HEK293 (cell line): ENCODE measurements around the gene PIK3R2.

Experiments used
- CTCF ChIA-PET: fragments of 350-600 bp; formaldehyde crosslinking; extraction: SDS; loops from one replicate; lab custom pipeline; 2021; ENCODE audit warnings: antibody characterized with exemption; lab: Yijun Ruan, JAX
- POLR2A ChIA-PET: fragments of 300-600 bp; formaldehyde crosslinking; extraction: SDS; loops from one replicate; lab custom pipeline; 2020; ENCODE audit warnings: antibody characterized with exemption, inconsistent platforms; lab: Yijun Ruan, JAX
- H3K27ac ChIP-seq: fragments of 200-500 bp; sonication (Bioruptor generic); 2 replicates; pipeline ENCODE4 v1.5.1; 2014; ENCODE audit warnings: low read depth, low read length, control low read depth, inconsistent platforms; ENCODE audit errors: extremely low read depth
- H3K36me3 ChIP-seq, 2 experiments: fragments of 200-500 bp in 1 of 2; sonication (Bioruptor generic) in 1 of 2; 1 replicate in 1 of 2; 2 replicates in 1 of 2; pipeline ENCODE4 v1.5.1; 2014 to 2017; ENCODE audit warnings: inconsistent platforms in 2 of 2, low read length in 2 of 2; ENCODE audit not compliant: control insufficient read depth in 2 of 2, insufficient read depth in 1 of 2
- H3K4me1 ChIP-seq: fragments of 200-500 bp; sonication (Bioruptor generic); 2 replicates; pipeline ENCODE4 v1.5.1; 2014; ENCODE audit warnings: mild to moderate bottlenecking, low read length, inconsistent platforms; ENCODE audit not compliant: control insufficient read depth, insufficient read depth
- H3K4me3 ChIP-seq: 2 replicates; pipeline ENCODE4 v1.5.1; 2011; ENCODE audit warnings: low read depth, mild to moderate bottlenecking, control low read depth, low read length, moderate library complexity
- H3K9me3 ChIP-seq: fragments of 200-500 bp; sonication (Bioruptor generic); 2 replicates; pipeline ENCODE4 v1.5.1; 2014; ENCODE audit warnings: low read depth, low read length, inconsistent platforms; ENCODE audit not compliant: control insufficient read depth, insufficient read depth
- GFI1B ChIP-seq: fragments of 450-650 bp; formaldehyde crosslinking; IDR thresholded peaks from 2 replicates; pipeline ENCODE4 v1.5.1; 2016; ENCODE audit warnings: missing biosample characterization, missing genetic modification characterization
- GLIS1 ChIP-seq: fragments of 450-650 bp; formaldehyde crosslinking; IDR thresholded peaks from 2 replicates; pipeline ENCODE4 v1.5.1; 2016; ENCODE audit warnings: missing biosample characterization, missing genetic modification characterization
- GLIS2 ChIP-seq: fragments of 450-650 bp; formaldehyde crosslinking; IDR thresholded peaks from 2 replicates; pipeline ENCODE4 v1.5.1; 2016; ENCODE audit warnings: missing biosample characterization, missing genetic modification characterization
- KLF1 ChIP-seq: fragments of 450-650 bp; formaldehyde crosslinking; IDR thresholded peaks from 2 replicates; pipeline ENCODE4 v1.5.1; 2016; ENCODE audit warnings: missing biosample characterization, missing genetic modification characterization
- KLF8 ChIP-seq: fragments of 450-650 bp; formaldehyde crosslinking; IDR thresholded peaks from 2 replicates; pipeline ENCODE4 v1.5.1; 2016; ENCODE audit warnings: missing biosample characterization, missing genetic modification characterization
- PATZ1 ChIP-seq: fragments of 450-650 bp; formaldehyde crosslinking; IDR thresholded peaks from 2 replicates; pipeline ENCODE4 v1.5.1; 2016; ENCODE audit warnings: missing biosample characterization, missing genetic modification characterization
- PRDM10 ChIP-seq: fragments of 450-650 bp; formaldehyde crosslinking; IDR thresholded peaks from 2 replicates; pipeline ENCODE4 v1.5.1; 2016; ENCODE audit warnings: missing biosample characterization, missing genetic modification characterization
- SP2 ChIP-seq: fragments of 450-650 bp; formaldehyde crosslinking; IDR thresholded peaks from 2 replicates; pipeline ENCODE4 v1.5.1; 2016; ENCODE audit warnings: missing biosample characterization, missing genetic modification characterization
- ZBTB10 ChIP-seq: fragments of 450-650 bp; formaldehyde crosslinking; IDR thresholded peaks from 2 replicates; pipeline ENCODE4 v1.5.1; 2016; ENCODE audit warnings: missing biosample characterization, missing genetic modification characterization
- ZBTB20 ChIP-seq: fragments of 450-650 bp; formaldehyde crosslinking; IDR thresholded peaks from 2 replicates; pipeline ENCODE4 v1.5.1; 2016; ENCODE audit warnings: missing biosample characterization, missing genetic modification characterization
- ZBTB7A ChIP-seq: fragments of 450-650 bp; formaldehyde crosslinking; IDR thresholded peaks from 2 replicates; pipeline ENCODE4 v1.5.1; 2016; ENCODE audit warnings: low read depth, missing biosample characterization, missing genetic modification characterization
- ZNF132 ChIP-seq: fragments of 450-650 bp; formaldehyde crosslinking; IDR thresholded peaks from 2 replicates; pipeline ENCODE4 v1.5.1; 2017; ENCODE audit warnings: missing biosample characterization, missing genetic modification characterization, borderline replicate concordance
- ZNF2 ChIP-seq: fragments of 450-650 bp; formaldehyde crosslinking; IDR thresholded peaks from 2 replicates; pipeline ENCODE4 v1.5.1; 2016; ENCODE audit warnings: missing biosample characterization, missing genetic modification characterization
- ZNF394 ChIP-seq: fragments of 450-650 bp; formaldehyde crosslinking; IDR thresholded peaks from 2 replicates; pipeline ENCODE4 v1.5.1; 2016; ENCODE audit warnings: missing biosample characterization, missing genetic modification characterization, mild to moderate bottlenecking, moderate library complexity, borderline replicate concordance
- ZNF558 ChIP-seq: fragments of 450-650 bp; formaldehyde crosslinking; IDR thresholded peaks from 2 replicates; pipeline ENCODE4 v1.5.1; 2016; ENCODE audit warnings: missing biosample characterization, missing genetic modification characterization
- ZNF596 ChIP-seq: fragments of 450-650 bp; IDR thresholded peaks from 2 replicates; pipeline ENCODE4 v1.5.0; 2018; ENCODE audit warnings: missing biosample characterization, mild to moderate bottlenecking, missing genetic modification characterization, moderate library complexity
- ZNF677 ChIP-seq: fragments of 450-650 bp; IDR thresholded peaks from 2 replicates; pipeline ENCODE4 v1.5.0; 2018; ENCODE audit warnings: missing biosample characterization, mild to moderate bottlenecking, missing genetic modification characterization, moderate library complexity
- ZNF830 ChIP-seq: fragments of 450-650 bp; IDR thresholded peaks from 2 replicates; pipeline ENCODE4 v1.5.0; 2018; ENCODE audit warnings: missing biosample characterization, missing genetic modification characterization, low read depth, mild to moderate bottlenecking, moderate library complexity
- TF ChIP-seq, protein P1 (sequence below): fragments of 450-650 bp; formaldehyde crosslinking; optimal IDR thresholded peaks from 2 replicates; pipeline ENCODE3; 2016; ENCODE audit warnings: missing biosample characterization, mild to moderate bottlenecking, missing genetic modification characterization
- TF ChIP-seq, protein P2 (sequence below): fragments of 450-650 bp; formaldehyde crosslinking; IDR thresholded peaks from 2 replicates; pipeline ENCODE4 v1.5.1; 2016; ENCODE audit warnings: missing biosample characterization, missing genetic modification characterization
- TF ChIP-seq, protein P3 (sequence below): fragments of 450-650 bp; formaldehyde crosslinking; IDR thresholded peaks from 2 replicates; pipeline ENCODE4 v1.5.1; 2016; ENCODE audit warnings: missing biosample characterization, missing genetic modification characterization, borderline replicate concordance
- TF ChIP-seq, protein P4 (sequence below): fragments of 450-650 bp; formaldehyde crosslinking; IDR thresholded peaks from 2 replicates; pipeline ENCODE4 v1.5.1; 2016; ENCODE audit warnings: missing biosample characterization, missing genetic modification characterization

Gene PIK3R2

DNA sequence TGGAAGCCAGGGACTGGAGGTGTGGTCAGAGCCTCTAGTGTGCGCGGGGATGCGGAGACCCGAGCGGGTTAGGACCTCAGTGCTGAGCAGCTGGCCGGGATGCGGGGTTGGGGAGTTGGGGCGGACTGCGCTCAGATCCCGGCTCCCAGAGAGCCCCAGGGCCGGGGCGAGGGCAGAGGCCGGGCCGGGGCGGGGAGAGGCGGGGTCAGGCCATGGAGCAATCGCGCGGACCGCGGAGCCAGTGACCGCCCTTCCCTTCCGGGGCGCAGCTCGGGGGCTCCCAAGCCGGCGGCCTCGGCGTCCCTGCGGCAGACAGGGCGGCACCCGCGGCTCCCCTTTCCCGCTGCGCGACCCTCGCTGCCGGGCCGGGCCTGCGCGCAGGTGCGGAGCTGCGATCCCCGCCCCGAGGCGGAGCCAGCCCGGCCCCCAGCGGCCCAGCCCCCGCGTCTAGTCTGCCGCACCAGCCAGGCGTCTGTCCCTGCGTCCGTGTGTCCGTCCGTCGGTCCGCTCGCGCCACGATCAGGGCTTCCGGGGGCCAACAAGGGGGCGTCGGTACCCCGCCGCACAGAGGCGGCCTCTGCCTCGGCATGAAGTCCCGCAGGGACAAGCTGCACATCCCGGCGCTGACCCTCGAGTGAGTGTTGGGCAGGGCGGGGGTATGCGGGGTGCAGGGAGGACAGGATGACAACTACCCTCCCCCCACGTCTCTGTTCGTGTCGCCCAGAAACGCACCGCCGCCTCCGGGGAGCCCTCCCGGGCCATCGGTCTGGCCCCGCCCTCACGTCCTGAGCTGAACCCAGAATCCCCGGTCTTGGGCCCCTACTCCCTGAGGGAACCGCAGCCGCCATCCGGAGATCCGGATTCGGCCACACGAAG is 43.0 kb upstream of the PIK3R2 start:
- ChIA-PET POLR2A (interaction anchor here (0.5 to 1.3 kb wide), 5 partner anchors 10 to 183 kb away, joined by 3 to 6 read pairs (median 3); partner anchors contain the start of gene MAST3), CTCF (interaction anchor here (0.5 to 6.7 kb wide), 10 partner anchors 18 to 219 kb away, joined by 3 to 83 read pairs (median 4); a partner anchor contains a TSS)
- H3K27ac ChIP-seq, result no peak overlapping the region
- no peaks in the 10 kb centered on the region for H3K9me3 ChIP-seq
- H3K4me1 ChIP-seq, result peaks cover 3% of the 10 kb centered on the region; the same call in 1 of the 2 replicates
- peak overlapping the region; percentile 65 for H3K4me3 ChIP-seq
- H3K36me3 ChIP-seq, result peaks cover 0 to 3% of the 10 kb centered on the region in 2 experiments; a peak in 1 of 3 replicates
- TF ChIP-seq KLF8 (tag by site-specific recombination) (peak; percentile 17; the same call in 1 of the 2 replicates), SP2 (peak; percentile 50), PATZ1 (tag by site-specific recombination) (peak; percentile 73), KLF1 (tag by site-specific recombination) (peak; percentile 58), ZNF830 (tag by site-specific recombination) (no peak), ZNF394 (tag by site-specific recombination) (no peak), ZNF2 (tag by site-specific recombination) (no peak), ZBTB10 (tag by site-specific recombination) (0 out of 2 replicates have a peak, but pooled peaks have one; percentile 31), GLIS1 (tag by site-specific recombination) (peak; percentile 59; the same call in 1 of the 2 replicates), GFI1B (tag by site-specific recombination) (no peak), ZNF677 (no peak), ZNF132 (tag by site-specific recombination) (no peak), ZBTB20 (tag by site-specific recombination) (peak; percentile 25; the same call in 1 of the 2 replicates), ZNF596 (tag by site-specific recombination) (0 out of 2 replicates have a peak, but pooled peaks have one; percentile 14), ZBTB7A (tag by site-specific recombination) (0 out of 2 replicates have a peak, but pooled peaks have one; percentile 27), GLIS2 (tag by site-specific recombination) (0 out of 2 replicates have a peak, but pooled peaks have one; percentile 34), PRDM10 (tag by site-specific recombination) (peak; percentile 81), ZNF558 (tag by site-specific recombination) (no peak)
- TF ChIP-seq, protein P1, sequence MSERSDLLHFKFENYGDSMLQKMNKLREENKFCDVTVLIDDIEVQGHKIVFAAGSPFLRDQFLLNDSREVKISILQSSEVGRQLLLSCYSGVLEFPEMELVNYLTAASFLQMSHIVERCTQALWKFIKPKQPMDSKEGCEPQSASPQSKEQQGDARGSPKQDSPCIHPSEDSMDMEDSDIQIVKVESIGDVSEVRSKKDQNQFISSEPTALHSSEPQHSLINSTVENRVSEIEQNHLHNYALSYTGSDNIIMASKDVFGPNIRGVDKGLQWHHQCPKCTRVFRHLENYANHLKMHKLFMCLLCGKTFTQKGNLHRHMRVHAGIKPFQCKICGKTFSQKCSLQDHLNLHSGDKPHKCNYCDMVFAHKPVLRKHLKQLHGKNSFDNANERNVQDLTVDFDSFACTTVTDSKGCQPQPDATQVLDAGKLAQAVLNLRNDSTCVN, result peak; percentile 38
- TF ChIP-seq, protein P2, sequence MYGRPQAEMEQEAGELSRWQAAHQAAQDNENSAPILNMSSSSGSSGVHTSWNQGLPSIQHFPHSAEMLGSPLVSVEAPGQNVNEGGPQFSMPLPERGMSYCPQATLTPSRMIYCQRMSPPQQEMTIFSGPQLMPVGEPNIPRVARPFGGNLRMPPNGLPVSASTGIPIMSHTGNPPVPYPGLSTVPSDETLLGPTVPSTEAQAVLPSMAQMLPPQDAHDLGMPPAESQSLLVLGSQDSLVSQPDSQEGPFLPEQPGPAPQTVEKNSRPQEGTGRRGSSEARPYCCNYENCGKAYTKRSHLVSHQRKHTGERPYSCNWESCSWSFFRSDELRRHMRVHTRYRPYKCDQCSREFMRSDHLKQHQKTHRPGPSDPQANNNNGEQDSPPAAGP (tag by site-specific recombination), result no peak
- TF ChIP-seq, protein P3, sequence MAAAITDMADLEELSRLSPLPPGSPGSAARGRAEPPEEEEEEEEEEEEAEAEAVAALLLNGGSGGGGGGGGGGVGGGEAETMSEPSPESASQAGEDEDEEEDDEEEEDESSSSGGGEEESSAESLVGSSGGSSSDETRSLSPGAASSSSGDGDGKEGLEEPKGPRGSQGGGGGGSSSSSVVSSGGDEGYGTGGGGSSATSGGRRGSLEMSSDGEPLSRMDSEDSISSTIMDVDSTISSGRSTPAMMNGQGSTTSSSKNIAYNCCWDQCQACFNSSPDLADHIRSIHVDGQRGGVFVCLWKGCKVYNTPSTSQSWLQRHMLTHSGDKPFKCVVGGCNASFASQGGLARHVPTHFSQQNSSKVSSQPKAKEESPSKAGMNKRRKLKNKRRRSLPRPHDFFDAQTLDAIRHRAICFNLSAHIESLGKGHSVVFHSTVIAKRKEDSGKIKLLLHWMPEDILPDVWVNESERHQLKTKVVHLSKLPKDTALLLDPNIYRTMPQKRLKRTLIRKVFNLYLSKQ (tag by site-specific recombination), result no peak
- TF ChIP-seq, protein P4, sequence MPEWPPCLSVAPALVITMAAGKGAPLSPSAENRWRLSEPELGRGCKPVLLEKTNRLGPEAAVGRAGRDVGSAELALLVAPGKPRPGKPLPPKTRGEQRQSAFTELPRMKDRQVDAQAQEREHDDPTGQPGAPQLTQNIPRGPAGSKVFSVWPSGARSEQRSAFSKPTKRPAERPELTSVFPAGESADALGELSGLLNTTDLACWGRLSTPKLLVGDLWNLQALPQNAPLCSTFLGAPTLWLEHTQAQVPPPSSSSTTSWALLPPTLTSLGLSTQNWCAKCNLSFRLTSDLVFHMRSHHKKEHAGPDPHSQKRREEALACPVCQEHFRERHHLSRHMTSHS (tag by site-specific recombination), result no peak
